D721Med (cell line): ENCODE results near the gene SEC16A.

Experiments
- DNase-seq: peaks from one replicate; pipeline ENCODE4 v3.0.0; 2011; ENCODE audit warnings: low spot score; ENCODE audit not compliant: insufficient read length
- FAIRE-seq: peaks from 2 replicates; lab custom pipeline; 2011; peaks lifted over from hg19 to GRCh38; lab: Jason Lieb, UNC
- TF ChIP-seq, protein P1 (sequence below): IDR thresholded peaks from 2 replicates; pipeline ENCODE4 v1.5.1; 2012; ENCODE audit warnings: mild to moderate bottlenecking, control low read depth; ENCODE audit not compliant: insufficient read depth; ENCODE audit errors: missing control alignments

SEC16A gene

DNA sequence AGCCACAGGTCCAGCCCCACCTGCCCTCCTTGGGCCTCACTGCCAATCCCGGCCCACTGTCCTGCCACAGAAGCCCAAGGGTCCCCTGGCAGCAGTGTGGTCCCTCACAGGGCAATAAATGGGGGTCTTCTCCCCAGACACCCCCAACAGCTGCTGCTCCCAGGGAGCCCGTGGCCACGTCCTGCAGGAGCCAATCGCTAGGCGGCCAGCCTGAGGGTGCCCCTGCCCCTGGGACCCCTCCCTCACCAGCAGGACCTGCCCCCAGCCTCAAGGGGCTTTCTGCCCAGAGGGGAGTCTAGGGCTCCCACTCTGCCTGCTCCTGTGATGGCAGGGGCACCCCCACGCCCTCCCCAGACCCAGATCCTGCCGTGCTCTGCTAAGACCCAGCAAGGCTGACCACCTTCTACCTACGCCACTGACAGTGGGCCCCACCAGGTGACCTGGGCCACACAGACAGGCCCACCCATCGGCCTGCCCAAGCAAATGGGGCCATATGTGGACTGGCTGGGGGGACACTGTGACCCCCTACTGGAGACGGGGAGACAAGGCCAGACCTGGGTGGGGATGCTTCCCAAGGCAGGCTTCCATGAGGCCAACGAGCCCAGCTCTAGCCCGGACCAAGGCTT is 46.0 kb upstream of the SEC16A start:
- FAIRE-seq, result no peak
- DNase-seq, result no peak
- TF ChIP-seq, protein P1, sequence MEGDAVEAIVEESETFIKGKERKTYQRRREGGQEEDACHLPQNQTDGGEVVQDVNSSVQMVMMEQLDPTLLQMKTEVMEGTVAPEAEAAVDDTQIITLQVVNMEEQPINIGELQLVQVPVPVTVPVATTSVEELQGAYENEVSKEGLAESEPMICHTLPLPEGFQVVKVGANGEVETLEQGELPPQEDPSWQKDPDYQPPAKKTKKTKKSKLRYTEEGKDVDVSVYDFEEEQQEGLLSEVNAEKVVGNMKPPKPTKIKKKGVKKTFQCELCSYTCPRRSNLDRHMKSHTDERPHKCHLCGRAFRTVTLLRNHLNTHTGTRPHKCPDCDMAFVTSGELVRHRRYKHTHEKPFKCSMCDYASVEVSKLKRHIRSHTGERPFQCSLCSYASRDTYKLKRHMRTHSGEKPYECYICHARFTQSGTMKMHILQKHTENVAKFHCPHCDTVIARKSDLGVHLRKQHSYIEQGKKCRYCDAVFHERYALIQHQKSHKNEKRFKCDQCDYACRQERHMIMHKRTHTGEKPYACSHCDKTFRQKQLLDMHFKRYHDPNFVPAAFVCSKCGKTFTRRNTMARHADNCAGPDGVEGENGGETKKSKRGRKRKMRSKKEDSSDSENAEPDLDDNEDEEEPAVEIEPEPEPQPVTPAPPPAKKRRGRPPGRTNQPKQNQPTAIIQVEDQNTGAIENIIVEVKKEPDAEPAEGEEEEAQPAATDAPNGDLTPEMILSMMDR, result no peak

DNA sequence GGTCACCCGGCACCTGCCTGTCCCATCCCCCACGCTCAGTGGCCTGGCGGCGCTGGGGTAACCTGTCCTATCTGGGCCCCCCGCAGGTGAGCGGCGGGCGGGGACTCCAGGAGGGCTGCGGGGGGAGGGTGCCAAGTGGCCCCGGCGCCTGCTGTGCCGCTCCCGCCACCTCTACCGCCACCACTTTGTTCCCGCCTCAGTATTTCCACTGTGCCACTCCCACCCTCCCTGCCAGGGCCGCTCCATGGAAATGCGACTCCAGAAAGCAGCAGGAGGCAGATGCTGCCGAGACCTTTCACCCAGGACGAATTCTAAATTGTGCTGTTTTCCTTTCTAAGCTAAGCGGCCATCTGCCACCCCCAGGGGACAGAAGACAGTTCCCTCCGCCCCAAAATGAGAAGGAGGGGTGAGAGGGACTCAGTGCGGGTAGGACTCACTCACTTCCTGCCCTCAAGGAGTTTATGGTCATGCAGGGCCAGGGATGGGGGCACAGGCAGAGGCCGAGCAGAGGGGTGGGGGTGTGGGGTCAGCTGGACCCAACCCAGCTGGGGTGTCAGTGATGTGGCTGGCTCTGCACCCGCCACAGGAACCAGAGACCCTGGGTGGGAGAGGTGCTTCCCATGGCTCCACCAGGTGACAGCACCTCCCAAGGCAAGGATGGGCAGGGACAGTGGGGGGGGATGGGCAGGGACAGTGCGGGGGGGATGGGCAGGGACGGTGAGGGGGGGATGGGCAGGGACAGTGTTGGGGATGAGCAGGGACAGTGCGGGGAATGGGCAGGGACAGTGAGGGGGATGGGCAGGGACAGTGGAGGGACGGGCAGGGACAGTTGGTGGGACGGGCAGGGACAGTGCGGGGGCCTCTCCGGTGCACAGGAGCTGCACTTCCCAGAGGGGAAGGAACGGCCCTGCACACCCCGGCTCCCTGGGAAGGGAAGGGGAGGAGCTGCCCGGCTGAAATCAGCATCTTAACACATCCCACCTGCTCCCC is 45.2 kb upstream of the SEC16A start:
- DNase-seq (no peak), FAIRE-seq (no peak)
- TF ChIP-seq, protein P1, result no peak

DNA sequence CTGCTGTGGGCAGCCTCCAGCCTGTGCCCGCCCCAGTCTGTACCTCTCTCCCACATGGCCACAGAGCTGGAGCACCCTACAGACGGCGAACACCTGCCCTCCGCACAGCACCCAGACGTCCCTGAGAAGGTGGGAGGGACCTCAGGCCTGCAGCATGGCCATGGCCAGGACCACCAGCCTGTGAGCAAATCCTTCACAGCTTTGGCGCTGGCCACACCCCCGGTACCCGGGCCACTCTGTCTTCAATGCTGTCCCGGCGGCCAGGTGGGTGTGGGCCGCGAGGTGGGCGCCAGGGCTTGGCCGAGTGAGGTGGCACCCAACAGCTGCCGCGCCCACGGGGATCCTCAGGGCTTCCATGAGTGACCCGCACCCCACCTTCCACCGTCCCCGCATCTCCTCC is 44.3 kb upstream of the SEC16A start:
- FAIRE-seq (no peak), DNase-seq (no peak)
- TF ChIP-seq, protein P1, result no peak

DNA sequence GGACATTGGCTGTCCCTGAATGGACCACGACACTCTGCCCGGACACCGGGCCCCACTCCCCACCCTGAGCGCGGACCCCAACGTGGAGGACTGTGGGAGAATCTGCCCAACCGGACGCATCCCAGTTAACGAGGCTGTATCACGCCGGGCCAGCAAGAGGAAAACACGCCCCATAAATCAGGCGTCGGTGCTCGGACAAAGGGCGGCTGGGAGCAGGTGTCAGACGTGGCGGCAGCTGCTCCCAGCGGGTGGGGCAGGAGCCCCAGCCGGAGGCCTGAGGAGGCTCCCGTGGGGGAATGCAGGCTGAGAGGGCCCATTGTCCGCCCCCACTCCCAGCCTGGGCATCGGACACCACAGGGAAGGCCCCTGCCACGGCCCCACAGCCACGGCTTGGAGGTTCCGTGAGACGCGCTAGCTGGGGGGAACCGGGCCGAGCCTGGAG is 43.8 kb upstream of the SEC16A start:
- FAIRE-seq, result no peak
- no peak for DNase-seq
- TF ChIP-seq, protein P1, result no peak

DNA sequence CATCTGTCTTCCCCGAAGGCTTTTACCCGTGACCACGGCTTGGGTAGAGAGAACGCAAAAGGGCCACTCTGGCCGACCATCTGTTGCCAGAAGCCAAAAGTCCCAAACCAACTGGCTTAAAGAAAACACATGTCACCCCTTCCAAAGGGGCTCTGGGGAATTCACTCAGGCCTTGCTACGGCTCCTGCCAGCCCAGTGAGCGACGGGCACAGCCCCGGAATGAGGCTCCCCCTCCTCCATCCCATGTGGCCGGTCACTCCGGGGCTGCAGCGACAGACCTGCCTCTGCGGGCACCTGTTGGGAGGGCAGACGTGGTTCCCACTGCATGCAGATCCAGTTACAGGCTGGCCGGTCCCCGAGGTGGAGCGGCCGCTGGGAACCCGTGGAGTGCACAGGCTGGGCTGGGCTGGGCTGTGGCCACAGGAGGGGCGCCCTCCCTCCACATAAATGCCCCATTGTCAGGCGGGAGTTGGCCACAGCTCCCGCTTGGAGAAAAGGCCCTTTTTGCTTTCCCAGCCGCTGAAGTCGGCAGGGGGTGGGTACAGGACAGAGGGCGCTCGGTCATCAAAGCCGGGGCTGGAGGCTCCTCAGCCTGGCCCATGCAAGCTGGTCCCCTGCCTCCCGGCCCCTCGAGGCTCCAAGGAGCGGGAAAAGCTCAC is 43.1 kb upstream of the SEC16A start:
- TF ChIP-seq, protein P1, result no peak
- DNase-seq (no peak), FAIRE-seq (no peak)

DNA sequence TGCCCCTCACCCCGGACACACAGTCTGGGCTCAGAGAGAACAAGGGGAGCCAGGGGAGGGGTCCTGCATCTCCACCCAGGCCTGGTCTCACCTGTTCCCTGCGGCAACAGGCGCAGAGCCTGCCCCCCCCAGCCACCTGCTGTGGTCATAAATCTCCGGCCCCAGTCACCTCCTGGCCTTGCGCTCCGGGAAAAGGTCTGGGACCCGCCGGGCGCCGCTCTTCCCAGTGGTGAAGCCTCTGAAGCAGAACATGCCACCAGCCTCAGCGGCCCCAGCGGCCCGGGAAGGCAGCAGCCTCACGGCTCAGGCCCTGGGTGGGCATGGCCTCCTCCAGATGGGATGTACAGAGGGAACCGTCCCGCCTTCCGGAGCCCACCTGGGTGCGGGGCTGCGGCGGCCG is 42.4 kb upstream of the SEC16A start:
- FAIRE-seq (no peak), DNase-seq (no peak)
- TF ChIP-seq, protein P1, result no peak
